SIG-M5 (cell line): ENCODE measurements around the gene B3GAT2.

ENCODE experiments used
- DNase-seq: peaks from one replicate; lab custom pipeline; 2025; lab: John Stamatoyannopoulos, UW

Gene B3GAT2

DNA sequence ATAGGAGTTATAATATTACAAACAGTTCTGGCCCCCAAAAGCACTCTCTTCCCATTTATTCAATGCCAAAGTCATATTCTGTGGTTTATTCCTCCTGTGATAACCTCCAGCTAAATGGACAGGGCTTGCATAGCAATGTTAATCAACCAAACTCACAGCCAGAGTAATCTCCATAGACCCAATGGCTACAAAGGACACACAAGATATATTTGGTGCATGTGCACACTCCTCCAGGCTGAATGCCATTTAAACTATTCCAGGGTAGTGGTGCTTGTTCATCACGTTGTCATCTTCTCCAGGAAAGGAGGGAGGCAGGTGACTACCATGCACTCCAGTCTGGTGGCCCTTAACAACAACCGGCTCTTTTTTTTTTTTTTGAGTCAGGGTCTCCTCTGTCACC, 56.8 kb downstream of the B3GAT2 start:
- DNase-seq: no peak

DNA sequence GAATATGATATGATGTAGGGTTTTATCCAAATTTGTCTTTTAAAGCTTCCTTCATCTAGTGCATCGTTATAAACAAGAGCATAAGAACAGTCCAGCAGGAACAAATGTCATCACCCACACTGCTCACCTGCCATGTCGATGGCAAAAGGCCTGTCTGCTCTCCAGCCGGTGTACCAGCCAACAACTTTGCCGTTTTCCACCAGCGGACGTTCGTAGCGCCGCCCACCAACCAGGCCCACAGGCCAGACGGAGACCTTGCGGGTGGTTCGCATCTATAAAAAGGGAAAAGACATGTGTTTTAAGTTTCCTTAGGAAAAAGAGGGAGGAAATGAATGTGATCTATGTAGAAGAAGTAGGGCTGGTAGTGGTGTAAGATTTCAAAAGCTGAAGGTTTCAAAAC, 62.9 kb downstream of the B3GAT2 start:
- no peak for DNase-seq

DNA sequence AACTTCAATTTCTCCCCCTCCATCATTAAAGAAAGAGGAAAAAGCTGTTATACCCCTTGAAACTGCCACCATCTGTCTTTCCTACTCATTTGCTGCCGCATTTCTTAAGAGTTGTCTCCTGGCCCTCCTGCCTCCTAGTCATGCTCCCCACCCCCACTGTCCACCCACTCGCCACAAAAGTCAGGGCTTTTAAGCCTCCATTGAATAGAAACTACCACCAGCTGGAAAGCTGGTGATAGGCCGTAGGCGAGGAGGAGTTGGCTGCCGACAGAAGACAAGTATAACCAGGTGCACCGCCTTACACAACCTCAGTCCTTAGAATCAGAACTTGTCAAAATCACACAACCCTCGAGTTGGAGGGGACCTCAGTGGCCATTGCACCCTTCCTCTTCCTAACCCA, 67.6 kb downstream of the B3GAT2 start:
- no peak for DNase-seq

DNA sequence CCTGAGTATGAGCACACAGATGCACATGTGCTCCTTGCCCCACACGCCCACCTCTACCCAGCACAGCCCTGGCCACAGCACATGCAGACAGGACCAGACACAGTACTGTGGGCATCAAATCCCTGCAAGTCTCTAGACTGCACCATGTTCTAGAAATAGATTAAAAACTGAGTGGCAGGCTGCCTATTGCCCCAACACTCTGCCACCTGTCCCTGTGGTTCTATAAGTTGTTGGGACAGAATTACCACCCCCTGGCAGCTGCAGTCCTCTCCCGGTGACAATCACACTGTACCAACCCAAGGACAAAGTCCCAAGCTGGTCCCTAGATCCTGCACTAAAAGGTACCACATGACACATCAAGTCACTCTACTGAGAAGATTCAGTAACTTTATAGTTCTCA, 70.2 kb downstream of the B3GAT2 start:
- no peak for DNase-seq

DNA sequence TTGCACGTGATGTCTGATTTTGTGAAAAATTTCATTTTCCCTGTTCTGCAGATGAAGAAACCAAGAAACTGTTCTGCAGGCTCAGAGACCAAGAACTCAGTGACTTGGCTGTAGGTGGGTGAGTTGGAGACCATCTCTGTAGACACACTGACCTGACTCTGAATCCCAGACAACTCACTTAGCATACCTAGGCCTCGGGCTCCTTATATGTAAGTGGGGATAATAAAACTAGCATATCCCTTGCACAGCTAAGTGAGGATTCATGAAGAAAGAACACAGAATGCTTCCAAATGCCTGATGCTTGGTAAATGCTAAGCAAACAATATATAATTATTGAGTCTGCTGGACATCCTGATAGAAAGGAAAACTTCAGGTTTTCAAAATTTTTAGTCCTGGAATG, 70.8 kb downstream of the B3GAT2 start:
- DNase-seq: no peak

DNA sequence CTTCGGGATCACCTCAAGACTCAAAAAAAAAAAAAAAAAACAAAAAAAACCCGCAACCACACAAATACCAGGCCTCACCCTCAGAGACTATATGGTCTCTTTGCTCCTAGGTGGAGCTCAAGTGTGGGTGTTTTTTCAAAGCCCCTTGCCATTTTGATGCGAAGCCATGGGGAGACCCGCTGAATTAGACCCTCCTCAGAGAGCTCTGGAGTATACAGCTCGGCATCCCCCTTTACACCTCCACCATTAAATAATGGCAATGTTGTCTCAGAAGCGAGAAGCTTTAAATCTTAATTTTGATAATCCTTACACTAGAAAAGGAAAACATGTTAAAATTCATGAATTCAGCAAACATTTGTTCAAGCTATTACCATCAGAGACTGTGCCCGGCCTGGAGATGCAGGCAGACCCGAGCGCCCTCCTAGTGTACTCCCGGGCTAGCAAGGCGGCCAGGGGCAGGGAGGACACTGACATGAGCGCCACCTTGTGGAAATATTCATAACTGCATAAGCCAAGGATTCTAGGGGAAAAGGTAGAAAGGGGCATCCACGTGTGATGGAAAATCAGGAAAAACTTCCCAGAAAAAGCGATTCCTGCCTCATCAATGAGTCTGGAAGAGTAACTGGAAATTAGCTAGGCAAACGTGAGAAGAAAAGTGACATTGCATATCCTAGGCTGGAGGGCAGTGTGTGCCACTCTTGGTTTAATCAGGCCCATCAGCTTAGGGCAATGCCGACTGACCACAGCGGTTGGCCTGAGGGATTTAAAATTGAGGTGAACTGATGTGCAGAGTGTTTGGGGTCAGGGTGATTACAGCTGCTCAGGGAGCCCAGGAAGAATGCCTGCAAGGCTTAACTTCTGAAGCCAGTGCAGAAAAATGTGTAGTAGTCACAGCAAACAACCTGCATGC, 72.5 kb downstream of the B3GAT2 start:
- no peak for DNase-seq

GRCh38 chr6:70879496-70879895, 77.4 kb downstream of the B3GAT2 start:
- DNase-seq: no peak

- DNase-seq: no peak
Measured at GRCh38 chr6:70874181-70874913, 82.5 kb downstream of the B3GAT2 start.

- no peak for DNase-seq
Measured at GRCh38 chr6:70872469-70872868, 84.4 kb downstream of the B3GAT2 start.

- no peak for DNase-seq
Measured at GRCh38 chr6:70864401-70864800, 92.5 kb downstream of the B3GAT2 start.

DNA sequence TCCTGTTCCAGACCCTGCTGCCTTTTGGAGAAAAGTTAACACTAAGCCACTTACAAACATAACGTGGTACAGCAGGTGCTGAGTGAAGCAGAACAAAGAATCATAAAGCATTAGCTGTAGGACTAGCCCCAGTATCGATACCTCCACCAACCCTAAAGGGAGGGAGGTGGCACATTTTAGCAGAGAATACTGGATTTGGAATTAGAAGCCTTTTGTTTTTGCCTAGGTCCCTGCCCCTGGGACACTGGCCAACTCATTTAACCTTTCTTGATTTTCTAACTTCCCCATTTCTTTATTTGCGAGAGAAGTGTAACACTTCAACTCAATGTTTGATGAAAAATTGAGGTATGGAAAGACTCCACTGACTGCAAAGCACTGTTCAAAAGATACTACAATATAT, 93.5 kb downstream of the B3GAT2 start:
- no peak for DNase-seq

- no peak for DNase-seq
Measured at GRCh38 chr6:70860920-70861319, 95.9 kb downstream of the B3GAT2 start.

DNA sequence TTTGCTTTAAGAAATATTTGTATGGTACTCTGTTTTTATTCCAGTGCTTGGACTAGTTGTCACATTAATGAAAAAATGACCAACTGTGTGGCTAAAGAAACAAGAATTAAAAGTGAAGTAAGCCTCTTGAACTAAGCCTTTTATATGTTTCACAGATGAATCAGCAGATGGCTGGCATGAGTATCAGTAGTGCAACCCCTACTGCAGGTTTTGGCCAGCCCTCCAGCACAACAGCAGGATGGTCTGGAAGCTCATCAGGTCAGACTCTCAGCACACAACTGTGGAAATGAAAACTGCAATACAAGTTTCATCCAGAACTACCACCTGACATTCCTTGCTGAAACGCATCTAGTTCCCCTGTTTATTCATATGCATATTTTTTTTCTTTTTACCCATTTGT, 96.8 kb downstream of the B3GAT2 start:
- DNase-seq: no peak

DNA sequence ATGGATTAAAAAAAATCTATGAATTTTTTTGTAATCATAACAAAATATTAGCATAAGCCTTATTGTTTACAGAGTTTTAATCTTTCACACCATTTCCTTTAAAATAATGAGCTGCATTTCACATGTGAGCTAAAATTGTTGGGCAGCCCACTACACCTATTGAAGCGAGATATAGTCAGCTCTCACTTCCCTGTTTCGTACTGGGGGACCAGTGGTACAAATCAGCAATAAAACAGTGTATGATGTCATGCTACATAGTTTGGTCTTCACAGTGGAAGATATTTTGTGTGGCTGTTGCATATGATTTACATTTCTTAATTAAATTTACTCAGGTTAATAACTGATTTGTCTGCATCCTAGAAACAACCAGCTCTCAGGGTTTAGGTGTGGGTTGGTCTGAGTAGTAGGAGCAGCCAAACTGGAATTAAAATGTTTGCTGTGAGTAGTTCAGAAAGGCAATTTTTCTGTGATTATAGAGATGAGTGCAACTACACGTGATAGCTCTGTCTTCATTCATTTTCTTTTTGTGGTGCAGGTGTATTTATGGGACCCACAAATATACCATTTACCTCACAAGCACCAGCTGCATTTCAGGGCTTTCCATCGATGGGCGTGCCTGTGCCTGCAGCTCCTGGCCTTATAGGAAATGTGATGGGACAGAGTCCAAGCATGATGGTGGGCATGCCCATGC, 99.3 kb downstream of the B3GAT2 start:
- no peak for DNase-seq

DNA sequence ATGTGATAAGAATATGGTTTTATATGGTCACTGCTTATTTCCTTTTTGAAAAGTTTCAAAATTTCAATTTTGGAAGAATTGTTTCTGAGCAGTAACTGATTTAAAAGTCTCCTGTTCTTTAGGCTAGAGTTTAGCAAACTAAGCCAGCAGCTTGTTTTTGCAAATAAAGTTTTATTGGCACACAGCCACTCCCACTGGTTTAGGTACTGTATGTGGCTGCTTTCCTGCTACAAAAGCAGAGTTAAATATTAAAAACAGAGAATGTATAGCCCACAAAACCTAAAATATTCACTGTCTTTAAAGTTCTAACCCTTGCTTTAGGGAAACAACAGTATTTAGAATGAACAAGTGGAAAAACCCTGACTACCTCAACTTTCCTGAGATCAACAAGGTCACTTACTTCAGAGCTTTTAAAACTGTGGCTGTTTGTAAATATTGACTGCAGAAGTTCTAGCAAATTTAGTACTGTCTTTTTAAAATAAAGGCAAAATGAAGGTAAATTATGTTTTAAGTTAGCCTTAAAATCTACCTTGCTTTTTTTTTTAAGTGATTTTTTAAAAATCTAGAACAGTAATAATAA, 104.1 kb downstream of the B3GAT2 start:
- no peak for DNase-seq

GRCh38 chr6:70849348-70850069, 107.4 kb downstream of the B3GAT2 start:
- DNase-seq: no peak

GRCh38 chr6:70847106-70848084, 109.5 kb downstream of the B3GAT2 start:
- no peak for DNase-seq

- no peak for DNase-seq
Measured at GRCh38 chr6:70846207-70846835, 110.5 kb downstream of the B3GAT2 start.

DNA sequence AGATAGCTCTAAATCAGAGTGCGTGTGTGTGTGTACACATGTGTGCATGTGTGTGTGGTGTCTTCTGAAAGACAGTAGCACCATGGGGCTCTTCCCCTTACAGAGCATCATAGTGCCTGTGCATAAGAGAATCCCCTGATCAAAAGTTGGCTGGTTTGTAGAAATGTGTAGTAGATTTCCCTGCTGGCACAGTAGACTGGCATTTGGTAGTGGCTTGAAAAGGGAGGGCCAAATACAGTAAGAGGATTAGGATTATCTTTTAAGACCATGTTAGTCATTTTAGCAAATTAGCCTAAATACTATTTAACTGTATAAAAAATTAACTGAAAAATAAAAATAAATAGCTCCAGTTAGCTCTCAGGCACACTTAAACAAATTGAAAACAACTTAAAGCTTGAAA, 112.6 kb downstream of the B3GAT2 start:
- DNase-seq: no peak

DNA sequence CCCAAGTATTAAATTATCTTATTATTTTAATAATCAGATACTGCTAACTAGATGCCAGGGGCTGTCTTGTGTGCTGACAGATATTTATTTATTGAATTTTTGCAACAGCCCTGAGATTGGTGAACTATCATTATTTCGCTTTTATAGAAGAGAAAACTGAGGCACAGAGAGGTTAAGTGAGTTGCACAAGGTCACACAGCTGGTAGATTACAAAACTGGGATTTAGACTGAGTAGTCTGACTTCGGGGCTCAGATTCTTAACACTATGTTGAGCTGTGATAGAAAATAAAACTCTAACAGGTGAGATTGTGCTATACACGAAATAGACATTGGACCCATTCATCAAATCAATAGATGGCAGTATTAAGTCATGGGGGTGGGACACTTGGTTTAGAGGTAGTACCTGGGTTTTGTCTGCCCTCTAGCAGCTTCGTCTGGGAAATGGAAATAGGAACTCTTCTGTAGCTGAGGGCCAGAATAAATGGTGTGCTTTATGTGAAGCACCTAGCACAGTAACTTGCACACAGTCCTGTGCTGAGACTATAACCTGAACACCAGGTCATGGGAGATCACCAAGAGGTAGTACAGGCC, 113.4 kb downstream of the B3GAT2 start:
- no peak for DNase-seq
